ENCODE measurements around the gene PGAP6. TPM values are rescaled to one million over a fixed set of nuclear protein-coding genes. Genes with fewer than 3 reads are reported as not detected.

Gene PGAP6
- total RNA-seq, 2 donors from 2014 or later, result 38.7 to 55.4 TPM

DNA sequence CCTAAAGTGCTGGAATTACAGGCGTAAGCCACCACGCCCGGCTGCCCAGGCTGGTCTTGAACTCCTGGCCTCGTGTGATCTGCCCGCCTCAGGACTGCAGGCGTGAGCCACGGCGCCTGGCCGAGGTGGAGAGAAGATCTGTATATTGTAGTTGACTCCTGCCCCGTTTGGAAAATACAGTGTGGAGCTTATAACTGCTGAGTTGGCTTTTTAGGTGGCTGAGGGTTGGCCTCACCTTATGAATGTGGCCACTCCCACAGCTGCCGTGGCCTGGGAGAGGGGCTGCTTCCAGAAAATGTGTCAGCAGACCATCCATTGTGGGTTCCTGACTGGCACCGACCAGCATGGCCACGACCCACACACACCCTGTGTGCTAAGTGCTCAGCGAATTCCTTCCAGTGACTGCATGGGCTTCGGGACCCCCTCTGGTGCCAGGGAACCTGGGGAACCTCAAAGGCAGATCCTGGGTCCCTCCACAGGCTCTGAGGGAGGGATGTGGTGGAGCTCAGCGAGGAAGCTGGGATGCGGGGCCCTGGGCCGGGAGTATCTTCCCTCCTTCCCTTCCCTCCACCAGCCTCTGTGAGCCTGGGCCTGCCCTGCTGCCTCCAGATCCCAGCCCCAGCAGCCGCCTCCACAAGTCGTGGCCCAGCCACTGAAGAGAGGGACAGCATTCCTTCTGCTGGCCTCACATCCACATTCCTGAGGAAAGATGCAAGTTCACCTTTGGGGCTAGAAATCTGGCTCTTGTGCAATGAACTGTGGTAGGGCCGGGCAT lies 32.8 kb upstream of the PGAP6 start:
- Histone ChIP-seq H3K36me3 (peaks cover 6% of the 10 kb centered on the region), H3K27me3 (replicated peaks; ENCODE audit: insufficient read depth) (no peaks in the 10 kb centered on the region), H3K4me1 (ENCODE audit: control insufficient read depth in 1 of 2, low read depth in 2 of 2) (no peaks in the 10 kb centered on the region), H3K9me3 (no peaks in the 10 kb centered on the region), H3K4me3 (no peak overlapping the region), H3K27ac (no peak overlapping the region)
- DNase-seq (ENCODE audit: low spot score) (no peak), ATAC-seq (ENCODE audit: insufficient number of reproducible peaks, low FRiP score, low read depth) (no peak)
- TF ChIP-seq, protein P1, sequence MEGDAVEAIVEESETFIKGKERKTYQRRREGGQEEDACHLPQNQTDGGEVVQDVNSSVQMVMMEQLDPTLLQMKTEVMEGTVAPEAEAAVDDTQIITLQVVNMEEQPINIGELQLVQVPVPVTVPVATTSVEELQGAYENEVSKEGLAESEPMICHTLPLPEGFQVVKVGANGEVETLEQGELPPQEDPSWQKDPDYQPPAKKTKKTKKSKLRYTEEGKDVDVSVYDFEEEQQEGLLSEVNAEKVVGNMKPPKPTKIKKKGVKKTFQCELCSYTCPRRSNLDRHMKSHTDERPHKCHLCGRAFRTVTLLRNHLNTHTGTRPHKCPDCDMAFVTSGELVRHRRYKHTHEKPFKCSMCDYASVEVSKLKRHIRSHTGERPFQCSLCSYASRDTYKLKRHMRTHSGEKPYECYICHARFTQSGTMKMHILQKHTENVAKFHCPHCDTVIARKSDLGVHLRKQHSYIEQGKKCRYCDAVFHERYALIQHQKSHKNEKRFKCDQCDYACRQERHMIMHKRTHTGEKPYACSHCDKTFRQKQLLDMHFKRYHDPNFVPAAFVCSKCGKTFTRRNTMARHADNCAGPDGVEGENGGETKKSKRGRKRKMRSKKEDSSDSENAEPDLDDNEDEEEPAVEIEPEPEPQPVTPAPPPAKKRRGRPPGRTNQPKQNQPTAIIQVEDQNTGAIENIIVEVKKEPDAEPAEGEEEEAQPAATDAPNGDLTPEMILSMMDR (IDR thresholded peaks at IDR 0.05), result no peak

DNA sequence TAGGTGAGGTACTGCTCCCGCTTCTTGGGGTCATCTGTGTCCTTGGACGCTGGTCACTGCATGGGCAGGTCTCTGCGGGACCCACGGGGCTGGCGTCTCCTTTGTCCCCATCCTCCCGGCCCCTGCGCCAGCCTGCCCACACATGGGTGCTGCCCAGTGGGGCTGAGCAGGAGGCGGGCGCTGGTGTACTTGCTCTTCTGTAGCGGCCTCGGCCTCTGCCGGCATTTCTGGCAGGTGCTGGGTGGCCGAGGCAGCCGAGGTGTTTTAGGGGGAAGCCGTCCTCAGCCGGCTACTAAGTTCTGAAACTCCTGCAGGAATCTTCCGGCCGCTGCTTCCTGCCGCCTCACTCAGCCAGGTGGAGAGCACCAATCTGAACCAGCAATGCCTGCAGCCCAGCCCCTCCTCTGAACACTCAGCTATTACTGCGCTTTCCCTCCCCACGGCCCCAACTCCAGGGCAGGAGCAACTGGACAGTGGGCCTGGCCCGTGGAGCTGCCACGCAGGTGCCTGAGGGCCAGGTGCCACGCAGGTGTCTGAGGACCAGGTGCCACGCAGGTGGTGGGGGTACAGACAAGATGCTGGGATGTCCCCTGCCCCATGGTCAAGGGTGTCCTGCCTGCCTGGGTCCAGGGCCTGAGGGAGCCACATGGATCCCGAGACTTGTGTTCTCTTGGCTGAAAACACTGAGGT lies 29.9 kb upstream of the PGAP6 start:
- H3K4me1 ChIP-seq (ENCODE audit: control insufficient read depth in 1 of 2, low read depth in 2 of 2), result no peaks in the 10 kb centered on the region
- peaks cover 6% of the 10 kb centered on the region for H3K36me3 ChIP-seq
- no peak overlapping the region for H3K27ac ChIP-seq
- no peaks in the 10 kb centered on the region for H3K27me3 ChIP-seq (replicated peaks; ENCODE audit: insufficient read depth)
- TF ChIP-seq, protein P1 (IDR thresholded peaks at IDR 0.05), result no peak
- H3K4me3 ChIP-seq, result no peak overlapping the region
- no peak for DNase-seq (ENCODE audit: low spot score)
- no peaks in the 10 kb centered on the region for H3K9me3 ChIP-seq
- ATAC-seq (ENCODE audit: insufficient number of reproducible peaks, low FRiP score, low read depth), result no peak

DNA sequence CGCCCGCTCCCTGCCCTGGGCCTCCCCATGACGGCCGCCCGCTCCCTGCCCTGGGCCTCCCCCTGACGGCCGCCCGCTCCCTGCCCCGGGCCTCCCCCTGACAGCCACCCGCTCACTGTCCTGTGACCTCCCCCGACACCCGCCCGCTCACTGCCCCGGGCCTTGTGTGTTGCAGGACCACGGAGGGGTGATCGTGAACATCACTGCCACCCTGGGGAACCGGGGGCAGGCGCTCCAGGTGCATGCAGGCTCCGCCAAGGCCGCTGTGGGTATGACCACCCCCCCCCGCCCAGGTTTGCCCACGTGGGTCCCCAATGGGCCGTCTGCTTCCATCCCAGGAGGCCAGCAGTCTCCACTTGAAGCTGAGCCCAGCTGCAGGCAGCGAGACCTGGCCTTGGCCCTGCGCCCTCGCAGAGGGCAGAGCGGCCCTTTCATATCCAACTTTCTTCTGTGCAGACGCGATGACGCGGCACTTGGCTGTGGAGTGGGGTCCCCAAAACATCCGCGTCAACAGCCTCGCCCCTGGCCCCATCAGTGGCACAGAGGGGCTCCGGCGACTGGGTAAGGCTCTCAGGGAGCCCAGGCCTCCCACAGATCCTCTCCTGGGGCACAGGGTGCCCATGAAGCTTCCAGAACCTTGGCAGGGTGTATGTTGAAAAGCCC lies 28.9 kb upstream of the PGAP6 start:
- ATAC-seq (ENCODE audit: insufficient number of reproducible peaks, low FRiP score, low read depth), result no peak
- H3K36me3 ChIP-seq, result peaks cover 6% of the 10 kb centered on the region
- TF ChIP-seq, protein P1 (IDR thresholded peaks at IDR 0.05), result no peak
- no peak for DNase-seq (ENCODE audit: low spot score)
- H3K27me3 ChIP-seq (replicated peaks; ENCODE audit: insufficient read depth), result no peaks in the 10 kb centered on the region
- H3K4me3 ChIP-seq, result no peak overlapping the region
- no peak overlapping the region for H3K27ac ChIP-seq
- H3K9me3 ChIP-seq, result no peaks in the 10 kb centered on the region
- H3K4me1 ChIP-seq (ENCODE audit: control insufficient read depth in 1 of 2, low read depth in 2 of 2), result no peaks in the 10 kb centered on the region

DNA sequence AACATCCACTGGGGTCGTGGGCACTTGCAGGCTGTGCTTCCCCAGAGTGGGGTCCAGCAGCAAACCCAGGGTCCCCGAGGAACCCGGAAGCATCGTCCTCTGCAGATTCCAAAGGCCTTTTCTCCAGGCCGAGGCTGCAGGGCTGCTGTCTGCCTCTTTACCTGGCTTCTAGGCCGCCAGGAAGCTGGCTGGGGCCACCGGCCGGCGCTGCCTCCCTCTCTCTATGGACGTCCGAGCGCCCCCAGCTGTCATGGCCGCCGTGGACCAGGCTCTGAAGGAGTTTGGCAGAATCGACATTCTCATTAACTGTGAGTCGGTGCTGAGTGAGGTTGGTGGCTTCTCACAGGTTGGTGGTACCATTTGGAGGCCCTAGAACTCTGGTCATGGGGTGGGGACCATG lies 25.5 kb upstream of the PGAP6 start:
- no peaks in the 10 kb centered on the region for H3K9me3 ChIP-seq
- ATAC-seq (ENCODE audit: insufficient number of reproducible peaks, low FRiP score, low read depth) (no peak), DNase-seq (ENCODE audit: low spot score) (no peak)
- H3K4me3 ChIP-seq, result no peak overlapping the region
- TF ChIP-seq, protein P1 (IDR thresholded peaks at IDR 0.05), result no peak
- H3K27ac ChIP-seq, result no peak overlapping the region
- no peaks in the 10 kb centered on the region for H3K27me3 ChIP-seq (replicated peaks; ENCODE audit: insufficient read depth)
- H3K36me3 ChIP-seq, result peaks cover 6% of the 10 kb centered on the region
- H3K4me1 ChIP-seq (ENCODE audit: control insufficient read depth in 1 of 2, low read depth in 2 of 2), result peaks cover 0 to 2% of the 10 kb centered on the region in 2 donors

Data from thoracic aorta (tissue), 2 donors.